GM21786 (cell line): ENCODE results near the gene PTHLH.

ENCODE experiments used
- ATAC-seq: cut with Tn5 transposase; IDR thresholded peaks from one replicate; pipeline ENCODE4 v1.9.1; 2021; ENCODE audit not compliant: unreplicated experiment

PTHLH gene

GRCh38 chr12:27972721-27973120 is at the start of gene PTHLH:
PTHLH (minus strand) TSS chr12:27972733; CDS start chr12:27969494, 3,239 bp downstream.
- ATAC-seq: no peak

- ATAC-seq: no peak
Observed at GRCh38 chr12:28021704-28022103, 49.2 kb upstream of the PTHLH start.

- ATAC-seq: no peak
Observed at GRCh38 chr12:28017873-28018255, 45.3 kb upstream of the PTHLH start.

- no peak for ATAC-seq
Observed at GRCh38 chr12:28017126-28017872, 44.8 kb upstream of the PTHLH start.

- no peak for ATAC-seq
Observed at GRCh38 chr12:28015165-28015564, 42.6 kb upstream of the PTHLH start.

GRCh38 chr12:28014196-28014595 is 41.7 kb upstream of the PTHLH start:
- ATAC-seq: no peak

GRCh38 chr12:28012333-28012918 is 39.9 kb upstream of the PTHLH start:
- no peak for ATAC-seq

- ATAC-seq: no peak
Observed at GRCh38 chr12:28010036-28010435, 37.5 kb upstream of the PTHLH start.

GRCh38 chr12:27999970-28000369 is 27.4 kb upstream of the PTHLH start:
- ATAC-seq: no peak

- no peak for ATAC-seq
Observed at GRCh38 chr12:27999521-27999920, 27.0 kb upstream of the PTHLH start.

- ATAC-seq: no peak
Observed at GRCh38 chr12:27998658-27999057, 26.1 kb upstream of the PTHLH start.

GRCh38 chr12:27998170-27998569 is 25.6 kb upstream of the PTHLH start:
- no peak for ATAC-seq

- no peak for ATAC-seq
Observed at GRCh38 chr12:27996761-27997160, 24.2 kb upstream of the PTHLH start.

GRCh38 chr12:27995406-27995805 is 22.9 kb upstream of the PTHLH start:
- ATAC-seq: no peak

GRCh38 chr12:27988594-27989233 is 16.2 kb upstream of the PTHLH start:
- ATAC-seq: no peak

- ATAC-seq: no peak
Observed at GRCh38 chr12:27987331-27987730, 14.8 kb upstream of the PTHLH start.

- ATAC-seq: no peak
Observed at GRCh38 chr12:27984275-27984674, 11.7 kb upstream of the PTHLH start.

GRCh38 chr12:27982951-27983350 is 10.4 kb upstream of the PTHLH start:
- ATAC-seq: no peak

- ATAC-seq: no peak
Observed at GRCh38 chr12:27982385-27982784, 9.9 kb upstream of the PTHLH start.

- ATAC-seq: no peak
Observed at GRCh38 chr12:27981874-27982273, 9.3 kb upstream of the PTHLH start.

GRCh38 chr12:27979145-27979544 is 6.6 kb upstream of the PTHLH start:
- ATAC-seq: no peak
